Keratinocyte (primary cell): Measurements from ENCODE around the gene ABCC4. TPM values are rescaled to one million over a fixed set of nuclear protein-coding genes. Genes with fewer than 3 reads are reported as not detected.

Experiments
- DNase-seq: peaks from one replicate; pipeline ENCODE4 v3.0.0-alpha.2; 2011; ENCODE audit warnings: low read depth, missing footprints, low spot score
- FAIRE-seq: peaks from 2 replicates; lab custom pipeline; 2011; peaks lifted over from hg19 to GRCh38; lab: Jason Lieb, UNC
- H2AFZ ChIP-seq: 2 replicates; pipeline ENCODE4 v1.6.0; 2012; ENCODE audit warnings: low read length, control low read depth, inconsistent platforms; ENCODE audit not compliant: control insufficient read depth
- H3K27ac ChIP-seq: 2 replicates; pipeline ENCODE4 v1.5.1; 2011; ENCODE audit warnings: low read length; ENCODE audit not compliant: control insufficient read depth, insufficient read depth
- H3K27me3 ChIP-seq: 3 replicates; pipeline ENCODE4 v1.6.0; 2011; ENCODE audit warnings: low read length; ENCODE audit not compliant: control insufficient read depth, insufficient read depth; ENCODE audit errors: extremely low read depth
- H3K36me3 ChIP-seq, 2 experiments: 2 replicates in 1 of 2; 3 replicates in 1 of 2; pipeline ENCODE4 v1.5.1; 2011; ENCODE audit warnings: low read length in 2 of 2, mild to moderate bottlenecking in 1 of 2; ENCODE audit not compliant: control insufficient read depth in 2 of 2, insufficient read depth in 2 of 2; ENCODE audit errors: extremely low read depth in 1 of 2
- H3K4me1 ChIP-seq: 3 replicates; pipeline ENCODE4 v1.5.1; 2011; ENCODE audit warnings: low read length; ENCODE audit not compliant: control insufficient read depth, insufficient read depth; ENCODE audit errors: extremely low read depth
- H3K4me2 ChIP-seq: 3 replicates; pipeline ENCODE4 v1.6.0; 2011; ENCODE audit warnings: low read depth, low read length; ENCODE audit not compliant: control insufficient read depth, insufficient read depth; ENCODE audit errors: extremely low read depth
- H3K4me3 ChIP-seq, 3 experiments: fragments of 200-600 bp in 1 of 3; sonication (generic) in 1 of 3; 2 replicates in 2 of 3; 3 replicates in 1 of 3; pipeline ENCODE4 v1.5.1; 2011 to 2016; ENCODE audit warnings: low read length in 3 of 3, mild to moderate bottlenecking in 3 of 3, control low read depth in 2 of 3, inconsistent platforms in 1 of 3, low read depth in 1 of 3, mixed read lengths in 1 of 3, mixed run types in 1 of 3, moderate library complexity in 1 of 3; ENCODE audit not compliant: control insufficient read depth in 2 of 3, insufficient read depth in 2 of 3; ENCODE audit errors: extremely low read depth in 1 of 3
- H3K79me2 ChIP-seq: 2 replicates; pipeline ENCODE4 v1.6.0; 2012; ENCODE audit warnings: low read length; ENCODE audit not compliant: control insufficient read depth, insufficient read depth
- H3K9ac ChIP-seq: 3 replicates; pipeline ENCODE4 v1.6.0; 2011; ENCODE audit warnings: low read length; ENCODE audit not compliant: control insufficient read depth, insufficient read depth; ENCODE audit errors: extremely low read depth
- H3K9me1 ChIP-seq: 3 replicates; pipeline ENCODE4 v1.6.0; 2011; ENCODE audit warnings: low read length; ENCODE audit not compliant: control insufficient read depth, insufficient read depth; ENCODE audit errors: extremely low read depth
- H3K9me3 ChIP-seq: 2 replicates; pipeline ENCODE4 v1.5.1; 2012; ENCODE audit warnings: low read depth, low read length; ENCODE audit not compliant: control insufficient read depth
- H4K20me1 ChIP-seq: 3 replicates; pipeline ENCODE4 v1.6.0; 2011; ENCODE audit warnings: low read length; ENCODE audit not compliant: control insufficient read depth, insufficient read depth; ENCODE audit errors: extremely low read depth
- CTCF ChIP-seq, 3 experiments: IDR thresholded peaks in 1 of 3; conservative IDR thresholded peaks in 1 of 3; optimal IDR thresholded peaks in 1 of 3; 2 replicates in 2 of 3; 3 replicates in 1 of 3; pipeline versions ENCODE3 to v1.5.1; 2011; ENCODE audit warnings: low read length in 3 of 3, mild to moderate bottlenecking in 3 of 3, moderate library complexity in 2 of 3, control low read depth in 1 of 3, inconsistent platforms in 1 of 3; ENCODE audit not compliant: insufficient read depth in 2 of 3; ENCODE audit errors: extremely low read depth in 1 of 3
- EZH2 ChIP-seq: IDR thresholded peaks from one replicate; pipeline ENCODE4 v1.6.1; 2012; ENCODE audit warnings: inconsistent platforms, mild to moderate bottlenecking, low read length, moderate library complexity
- dilution Hi-C: fragments of 300-500 bp; cut with MboI; formaldehyde crosslinking; loops from one replicate; pipeline ENCODE4 v1.7.0; 2020; ENCODE audit warnings: low sequenced_read_pairs; ENCODE audit not compliant: extremely low pct_ligation_motif_present
- polyA plus RNA-seq, 5 experiments: library from polyadenylated mRNA; depleted of rRNA in 3 of 5; stranded (reverse) in 3 of 5; stranded (forward) in 1 of 5; unstranded in 1 of 5; fragments of >200 nt; gene quantifications; 1 replicate in 1 of 5; 2 replicates in 3 of 5; 3 replicates in 1 of 5; pipeline versions ENCODE4 v1.2.1 to v1.2.3, GENCODE V29; 2011 to 2012; ENCODE audit warnings: missing spikeins in 2 of 5, low read depth in 1 of 5, low replicate concordance in 1 of 5

Gene ABCC4
- polyA plus RNA-seq, 1 donor (not counting 4 experiments of a cell fraction or from before 2014, with no cell fraction given), result 13.8 TPM

DNA sequence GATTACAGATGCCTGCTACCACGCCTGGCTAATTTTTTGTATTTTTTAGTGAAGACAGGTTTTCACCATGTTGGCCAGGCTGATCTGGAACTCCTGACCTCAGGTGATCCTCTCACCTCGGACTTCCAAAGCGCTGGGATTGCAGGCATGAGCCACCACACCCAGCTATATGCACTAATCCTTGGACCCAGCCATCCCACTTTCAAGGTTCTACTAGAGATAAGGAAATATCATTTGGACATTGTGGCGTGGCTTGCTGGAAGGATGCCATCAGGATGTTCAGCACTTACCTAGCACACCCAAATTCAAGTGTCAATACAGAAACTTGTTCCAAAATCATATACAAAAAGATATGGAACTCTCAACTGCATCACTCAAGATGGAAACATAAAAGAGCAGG is 136.4 kb downstream of the ABCC4 start:
- Histone ChIP-seq H2AFZ (no peak overlapping the region), H3K79me2 (no peaks in the 10 kb centered on the region), H3K36me3 (peaks cover 2 to 3% of the 10 kb centered on the region in 2 experiments), H3K27ac (no peak overlapping the region), H3K9me3 (no peaks in the 10 kb centered on the region), H3K9me1 (no peaks in the 10 kb centered on the region), H3K4me2 (no peak overlapping the region), H3K4me1 (no peaks in the 10 kb centered on the region), H3K9ac (no peak overlapping the region), H3K27me3 (no peaks in the 10 kb centered on the region), H3K4me3 (no peak overlapping the region), H4K20me1 (no peaks in the 10 kb centered on the region)
- DNase-seq, result no peak
- dilution Hi-C loops, result no loop called here
- TF ChIP-seq CTCF (optimal IDR thresholded peaks at IDR 0.05 in 1 of 3, IDR thresholded peaks at IDR 0.05 in 1 of 3, conservative IDR thresholded peaks at IDR 0.05 in 1 of 3; ENCODE audit: extremely low read depth in 1 of 3, insufficient read depth in 2 of 3, low read length in 3 of 3), result no peak
- no peak for TF ChIP-seq EZH2
- no peak for FAIRE-seq

GRCh38 chr13:95160112-95160906 is 140.9 kb downstream of the ABCC4 start:
- Histone ChIP-seq H4K20me1 (no peaks in the 10 kb centered on the region), H3K4me3 (no peak overlapping the region), H3K4me1 (peaks cover 2% of the 10 kb centered on the region), H3K4me2 (no peak overlapping the region), H3K9me1 (no peaks in the 10 kb centered on the region), H2AFZ (no peak overlapping the region), H3K9ac (no peak overlapping the region), H3K27ac (no peak overlapping the region), H3K9me3 (no peaks in the 10 kb centered on the region), H3K36me3 (peaks cover 2 to 3% of the 10 kb centered on the region in 2 experiments), H3K79me2 (no peaks in the 10 kb centered on the region), H3K27me3 (no peaks in the 10 kb centered on the region)
- FAIRE-seq, result no peak
- TF ChIP-seq EZH2 (no peak), CTCF (optimal IDR thresholded peaks at IDR 0.05 in 1 of 3, IDR thresholded peaks at IDR 0.05 in 1 of 3, conservative IDR thresholded peaks at IDR 0.05 in 1 of 3; ENCODE audit: extremely low read depth in 1 of 3, insufficient read depth in 2 of 3, low read length in 3 of 3) (no peak)
- dilution Hi-C loops, result no loop called here
- DNase-seq, result no peak
